Measurements from ENCODE around the gene NR2F1-AS1. TPM values are rescaled to one million over a fixed set of nuclear protein-coding genes. Genes with fewer than 3 reads are reported as not detected.

The NR2F1-AS1 gene
- total RNA-seq, 2 donors from 2014 or later, result 10.5 to 11.9 TPM

DNA sequence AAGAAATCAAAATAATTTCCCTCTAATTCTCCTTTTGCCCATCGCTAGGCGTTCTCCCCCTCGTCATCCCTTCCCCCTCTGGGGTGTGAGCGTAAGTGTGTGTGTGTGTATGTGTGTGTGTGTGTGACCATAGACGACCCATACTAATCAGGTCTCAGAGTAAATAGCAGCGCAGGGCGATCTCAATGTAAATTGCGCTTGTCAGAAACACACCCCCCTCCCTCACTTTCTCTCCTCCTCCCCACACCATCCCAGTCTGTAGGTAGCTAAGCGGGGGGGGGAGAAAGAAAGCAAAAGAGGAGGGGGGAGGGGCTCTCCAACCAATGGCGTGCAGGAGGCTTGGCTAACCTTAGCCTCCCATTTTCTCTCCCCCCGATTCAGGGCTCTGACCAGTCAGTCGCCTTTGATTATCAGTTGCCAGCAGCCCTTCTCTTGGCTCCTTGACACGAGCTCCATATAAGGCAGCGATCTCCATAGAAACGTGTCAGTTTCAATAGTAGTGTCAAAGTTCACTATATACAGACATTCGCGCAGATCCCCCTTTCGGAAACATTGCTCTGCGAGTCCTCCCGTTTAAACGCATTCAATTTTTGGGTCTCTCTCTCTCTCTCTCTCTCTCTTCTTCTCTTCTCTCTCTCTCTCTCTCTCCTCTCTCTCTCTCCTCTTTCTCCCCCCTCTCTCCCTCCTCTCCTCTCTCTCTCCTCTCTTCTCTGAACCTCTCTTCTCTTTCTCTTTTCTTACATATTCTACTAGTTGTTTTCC, 1.8 kb upstream of the NR2F1-AS1 start, which contains the start of gene NR2F1:
NR2F1 (plus strand) TSS at position 546 of the 762 bp plus-strand sequence. CDS start 1,802 bp downstream, outside the sequence.
- peak; percentile 58 to 62 for ATAC-seq
- DNase-seq, result peak; percentile 84
- intact Hi-C loops (cut with DNase I), result no loop called here

DNA sequence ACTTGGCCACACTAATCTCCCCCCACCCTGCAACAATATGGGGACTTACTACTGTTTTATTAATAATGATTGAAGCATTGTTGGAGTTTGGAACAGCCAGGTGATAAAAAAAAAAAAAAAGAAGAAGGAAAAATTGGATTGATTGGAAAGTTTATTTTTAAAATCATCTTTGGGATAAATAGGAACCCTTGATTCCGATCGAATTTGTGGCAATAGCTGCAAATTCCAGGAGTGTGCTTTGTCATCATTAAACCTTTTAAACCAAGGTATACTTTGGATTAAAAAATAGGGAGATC, 1.1 kb upstream of the NR2F1-AS1 start:
- ATAC-seq (no peak), DNase-seq (no peak)
- intact Hi-C loops (cut with DNase I), result no loop called here

DNA sequence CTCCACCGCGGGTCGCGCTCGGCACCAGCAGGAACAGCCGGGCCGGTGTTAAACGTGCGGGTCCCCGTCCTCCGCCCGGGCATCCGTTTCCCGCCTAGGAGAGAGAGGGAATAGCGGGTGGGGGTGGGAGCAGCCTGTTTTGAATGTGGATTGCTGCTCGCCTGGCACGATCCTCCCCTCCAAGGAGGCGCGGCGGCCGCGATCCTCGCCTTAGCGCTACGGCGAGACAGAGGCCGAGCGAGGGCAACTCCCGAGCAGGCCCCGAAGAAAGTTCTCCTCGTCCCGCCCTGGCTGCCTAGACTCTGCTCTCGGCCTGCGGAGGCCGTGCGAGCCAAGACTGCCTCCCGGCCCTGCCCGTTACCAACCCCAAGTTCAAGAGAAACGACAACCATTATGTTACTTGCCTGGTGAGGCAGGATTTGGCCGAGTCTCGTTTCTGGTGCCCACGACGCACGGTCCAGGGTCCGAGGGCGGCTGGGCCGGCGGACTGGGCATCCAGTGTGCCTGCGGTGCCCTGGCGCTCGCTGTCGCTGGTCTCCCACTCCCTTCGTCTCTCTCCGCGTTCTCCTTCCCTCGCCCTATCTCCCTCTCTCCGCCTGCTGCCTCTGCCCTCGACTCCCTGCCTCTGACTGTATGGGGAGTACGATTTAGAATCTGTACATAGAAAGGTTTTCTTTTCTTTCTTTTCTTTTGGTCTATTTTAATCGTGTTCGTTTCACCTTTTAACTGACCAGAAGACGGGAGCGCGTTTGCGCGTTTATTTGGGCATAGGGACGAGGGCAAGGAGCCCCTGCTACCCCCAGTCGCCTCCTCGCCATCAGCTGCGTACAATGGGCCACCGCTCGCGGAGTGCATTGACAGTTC, 724 bp downstream of the NR2F1-AS1 start:
- peak; percentile 47 for DNase-seq
- peak; percentile 11 to 22 for ATAC-seq
- intact Hi-C loops (cut with DNase I), result no loop called here

DNA sequence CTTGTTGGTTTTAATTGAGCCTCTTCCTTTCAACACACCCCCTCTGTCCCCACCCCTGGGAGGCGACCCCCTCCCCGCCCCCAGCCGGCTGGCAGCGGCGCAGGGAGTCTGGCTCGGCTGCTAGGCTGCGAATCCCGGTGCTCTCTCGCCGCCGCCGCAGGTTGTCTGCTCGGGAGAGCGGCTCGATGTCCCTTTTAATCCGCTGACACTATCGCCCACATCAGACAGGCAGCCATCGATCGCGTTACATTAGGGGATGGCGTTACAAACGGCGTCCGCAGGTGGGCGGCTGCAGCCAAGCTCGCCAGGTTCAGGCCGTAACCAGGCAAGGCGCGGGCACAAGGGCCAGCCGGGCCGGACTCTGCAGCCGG, 1.3 kb downstream of the NR2F1-AS1 start:
- ATAC-seq (peak in 1 of 2 donors; percentile 1), DNase-seq (no peak)
- intact Hi-C loops (cut with DNase I), result no loop called here

DNA sequence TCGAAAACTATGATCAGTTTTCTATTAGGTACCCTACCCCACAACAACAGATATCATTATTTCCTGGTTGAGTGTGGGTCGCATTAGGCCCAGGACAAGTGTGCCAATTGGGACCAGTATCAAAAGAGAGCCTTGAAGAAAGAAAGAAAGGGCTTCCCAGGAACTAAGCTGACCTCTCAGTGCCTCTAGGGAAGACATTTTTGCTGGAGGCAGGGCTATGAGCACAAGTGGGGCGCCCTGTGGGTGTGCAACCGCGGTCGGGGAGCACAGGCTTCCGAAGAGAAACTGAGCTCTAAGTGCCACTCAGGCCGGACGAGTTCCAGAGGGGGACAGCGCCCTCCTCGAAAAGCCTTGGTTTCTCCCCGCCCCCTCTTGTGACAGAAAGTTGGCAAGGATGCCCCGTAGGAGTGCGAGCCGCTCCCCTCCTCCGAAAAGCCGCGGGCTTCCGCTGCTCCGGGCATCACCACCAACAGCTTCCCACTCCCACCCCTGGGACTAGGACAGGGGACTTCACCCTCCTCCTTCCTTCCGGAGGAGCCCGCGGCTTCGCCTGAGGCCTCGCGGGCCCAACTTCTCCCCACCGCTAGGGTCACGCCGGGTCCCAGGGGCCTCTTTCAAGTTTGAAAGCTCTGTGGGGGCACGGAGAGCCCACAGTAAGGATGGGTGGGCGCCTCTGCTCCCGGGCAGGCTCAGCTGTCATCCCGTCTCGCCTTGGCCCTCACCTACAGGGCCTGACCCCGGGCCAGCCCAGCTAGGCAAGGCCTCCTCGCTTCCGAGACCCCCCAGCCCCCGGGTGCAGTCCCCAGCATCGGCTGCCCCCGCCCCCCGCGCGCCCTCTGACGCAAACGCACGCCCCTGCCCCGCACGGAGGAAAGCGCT, 2.0 kb downstream of the NR2F1-AS1 start:
- peak; percentile 78 for DNase-seq
- intact Hi-C loops (cut with DNase I), result no loop called here
- peak; percentile 20 to 43 for ATAC-seq

DNA sequence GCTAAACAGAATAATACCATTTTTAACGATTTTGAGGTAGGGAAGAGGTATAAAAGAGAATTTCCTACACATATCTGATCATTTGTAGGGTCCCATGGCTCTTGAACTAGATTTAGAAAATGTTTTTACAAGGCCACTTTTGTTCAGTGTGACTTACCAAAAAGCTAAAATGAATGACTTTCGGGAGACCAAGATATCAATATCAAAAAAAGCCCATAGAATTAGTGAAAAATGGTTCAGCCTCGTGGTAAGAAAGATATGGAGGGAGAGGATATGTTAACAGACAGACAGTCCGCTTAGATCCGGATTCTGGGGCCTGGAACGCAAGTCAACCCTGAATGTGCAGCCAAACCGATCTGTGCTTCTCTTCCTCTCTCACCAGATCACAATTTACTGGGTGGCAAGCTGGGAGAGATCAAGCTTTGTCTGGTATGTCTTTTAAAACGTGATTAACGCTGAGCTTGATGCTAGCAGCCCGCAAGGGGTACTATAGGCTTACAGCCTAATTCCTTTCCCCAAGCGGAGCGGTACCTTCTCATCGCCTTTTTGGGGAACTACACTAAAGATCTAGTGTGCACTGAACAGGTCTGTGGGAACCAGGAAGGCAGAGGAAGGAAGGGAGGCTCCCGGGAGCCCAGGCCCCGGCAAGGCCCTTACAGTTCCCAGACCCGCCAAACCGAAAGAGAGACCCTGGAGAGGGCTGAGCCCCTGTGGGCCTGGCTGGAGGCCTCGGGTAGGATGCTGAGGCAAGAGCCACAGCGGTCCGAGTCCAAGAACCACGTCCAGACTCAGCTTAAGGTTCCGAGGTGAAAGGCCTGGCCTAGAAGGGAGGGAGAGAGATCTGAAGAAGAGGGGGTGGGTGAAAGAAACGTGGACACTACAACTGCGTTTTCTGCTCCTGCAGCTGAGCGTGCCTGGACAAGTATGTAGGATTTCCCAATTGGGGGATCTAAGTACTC, 2.9 kb downstream of the NR2F1-AS1 start:
- no peak for ATAC-seq
- DNase-seq, result no peak
- intact Hi-C loops (cut with DNase I), result no loop called here

DNA sequence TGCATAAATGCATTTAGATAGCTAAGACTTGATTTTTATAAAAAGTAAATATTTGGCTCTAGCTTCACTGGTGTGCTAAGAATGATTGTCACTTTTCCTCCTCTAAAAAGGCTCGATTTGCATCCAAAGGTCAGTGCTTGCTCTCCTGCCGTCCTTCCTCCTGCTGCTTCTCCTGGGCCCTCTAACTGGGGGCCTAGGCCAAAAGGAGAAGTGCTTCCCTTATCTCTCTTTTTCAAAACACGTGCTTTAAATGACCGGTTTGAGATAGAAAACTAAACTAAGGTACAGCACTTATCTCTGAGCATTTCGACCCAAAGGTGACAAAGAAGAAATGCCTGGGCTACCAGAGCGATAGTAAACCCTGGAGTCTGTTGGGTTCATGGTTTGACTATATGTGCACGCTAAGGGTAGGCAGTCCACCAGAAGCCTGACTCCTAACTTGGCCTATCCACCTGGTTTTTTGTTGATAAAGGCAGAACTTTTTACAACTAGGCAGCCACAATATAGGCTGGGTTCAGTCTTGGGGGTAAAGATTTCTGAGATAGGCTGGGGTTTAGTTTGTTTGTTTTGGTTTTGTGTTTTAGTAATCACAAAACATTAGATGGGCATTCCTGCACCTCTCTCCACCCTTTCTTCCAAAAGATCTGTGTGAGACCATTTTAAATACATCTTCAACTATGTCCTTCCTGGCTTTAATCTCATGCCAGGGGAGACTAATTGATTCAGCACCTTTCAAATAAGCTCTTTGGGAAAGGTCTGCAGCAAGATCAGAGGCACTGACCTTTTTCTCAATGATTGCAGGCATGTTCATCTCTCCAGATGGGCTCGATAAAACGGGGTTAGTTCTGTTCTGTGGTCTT, 3.8 kb downstream of the NR2F1-AS1 start:
- DNase-seq (no peak), ATAC-seq (no peak)
- intact Hi-C loops (cut with DNase I), result no loop called here

DNA sequence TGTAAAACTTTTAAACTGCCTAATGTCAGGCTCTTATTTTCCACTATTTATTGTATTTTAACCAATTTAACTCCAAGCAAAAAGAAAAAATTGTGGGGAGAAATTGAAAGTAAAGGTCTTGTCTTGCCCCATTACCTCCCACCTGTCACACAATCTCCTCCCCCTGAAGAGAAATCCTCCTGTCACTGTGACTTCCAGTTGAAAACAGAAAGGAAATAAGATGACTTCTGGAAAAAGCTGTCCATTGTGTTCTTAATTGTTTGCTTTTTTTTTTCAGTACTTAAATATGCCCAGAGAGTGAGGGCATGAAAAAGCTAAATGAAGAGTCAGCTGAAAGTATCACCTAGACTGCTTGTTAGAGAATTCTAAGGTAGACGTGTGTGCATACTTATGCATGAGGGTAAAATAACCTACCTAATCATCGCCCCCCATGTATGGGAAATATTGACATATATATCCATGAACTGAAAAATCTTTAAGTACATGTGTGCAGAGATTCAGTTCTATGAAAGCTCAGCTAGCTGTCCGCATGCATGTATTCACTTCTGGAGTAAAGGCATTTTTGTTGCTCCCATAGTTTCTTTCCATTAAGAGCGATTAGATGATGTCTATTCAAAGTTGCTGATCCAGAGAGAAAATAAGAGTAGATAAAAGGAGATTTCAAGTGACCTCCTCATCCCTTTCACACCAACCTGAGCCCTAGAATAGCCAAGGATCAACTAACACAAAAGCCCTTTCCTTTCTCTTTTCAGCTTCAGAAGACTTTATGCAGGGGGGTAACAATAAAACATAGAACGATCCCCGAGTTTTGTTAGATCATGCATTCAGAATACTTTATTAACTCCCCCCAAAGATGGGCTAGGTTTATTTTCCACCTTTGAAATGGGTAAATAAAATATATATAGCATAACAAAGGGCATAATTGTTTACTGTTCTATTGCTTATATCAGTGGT, 5.3 kb downstream of the NR2F1-AS1 start:
- intact Hi-C loops (cut with DNase I), result no loop called here
- ATAC-seq, result no peak
- DNase-seq, result no peak

DNA sequence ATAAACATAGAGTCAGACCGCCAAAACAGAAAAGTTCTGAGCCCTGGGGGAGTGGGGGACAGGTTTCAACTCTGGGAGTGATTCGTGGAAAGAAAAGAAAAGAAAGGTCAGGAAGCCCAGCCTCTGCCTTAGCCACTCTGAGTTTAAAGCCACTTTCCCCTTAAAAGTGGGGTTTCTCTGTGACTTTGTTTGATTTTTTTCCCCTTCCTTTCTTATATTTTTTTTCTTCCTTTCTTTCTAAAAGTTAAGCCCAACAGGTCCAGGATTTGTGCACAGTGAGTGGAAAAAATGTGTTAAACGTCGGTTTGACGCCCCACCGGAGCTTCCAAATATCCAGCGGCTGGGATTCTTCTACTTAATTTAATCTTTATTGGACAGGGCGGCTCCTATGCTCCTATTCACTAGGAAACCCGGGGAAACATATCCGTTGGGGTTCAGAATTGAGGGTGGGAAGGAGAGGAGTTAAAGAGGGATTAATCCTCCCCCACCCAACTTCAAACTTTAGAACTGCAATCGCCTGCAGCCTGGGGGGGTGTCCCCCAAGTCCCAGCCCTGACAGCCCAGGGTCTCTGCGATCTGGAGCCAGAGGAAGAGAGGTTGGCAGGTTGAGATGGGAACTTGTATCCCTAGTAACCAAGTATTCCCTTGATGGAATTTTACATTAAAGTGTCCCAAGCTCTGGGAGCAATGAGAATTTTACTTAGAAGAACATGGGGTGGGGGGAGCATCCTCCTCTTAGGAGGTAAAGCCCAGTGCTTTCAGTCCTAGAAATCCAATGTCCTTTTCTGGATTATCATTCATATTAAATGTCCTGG, 6.3 kb downstream of the NR2F1-AS1 start:
- no peak for ATAC-seq
- intact Hi-C loops (cut with DNase I), result no loop called here
- DNase-seq, result no peak

DNA sequence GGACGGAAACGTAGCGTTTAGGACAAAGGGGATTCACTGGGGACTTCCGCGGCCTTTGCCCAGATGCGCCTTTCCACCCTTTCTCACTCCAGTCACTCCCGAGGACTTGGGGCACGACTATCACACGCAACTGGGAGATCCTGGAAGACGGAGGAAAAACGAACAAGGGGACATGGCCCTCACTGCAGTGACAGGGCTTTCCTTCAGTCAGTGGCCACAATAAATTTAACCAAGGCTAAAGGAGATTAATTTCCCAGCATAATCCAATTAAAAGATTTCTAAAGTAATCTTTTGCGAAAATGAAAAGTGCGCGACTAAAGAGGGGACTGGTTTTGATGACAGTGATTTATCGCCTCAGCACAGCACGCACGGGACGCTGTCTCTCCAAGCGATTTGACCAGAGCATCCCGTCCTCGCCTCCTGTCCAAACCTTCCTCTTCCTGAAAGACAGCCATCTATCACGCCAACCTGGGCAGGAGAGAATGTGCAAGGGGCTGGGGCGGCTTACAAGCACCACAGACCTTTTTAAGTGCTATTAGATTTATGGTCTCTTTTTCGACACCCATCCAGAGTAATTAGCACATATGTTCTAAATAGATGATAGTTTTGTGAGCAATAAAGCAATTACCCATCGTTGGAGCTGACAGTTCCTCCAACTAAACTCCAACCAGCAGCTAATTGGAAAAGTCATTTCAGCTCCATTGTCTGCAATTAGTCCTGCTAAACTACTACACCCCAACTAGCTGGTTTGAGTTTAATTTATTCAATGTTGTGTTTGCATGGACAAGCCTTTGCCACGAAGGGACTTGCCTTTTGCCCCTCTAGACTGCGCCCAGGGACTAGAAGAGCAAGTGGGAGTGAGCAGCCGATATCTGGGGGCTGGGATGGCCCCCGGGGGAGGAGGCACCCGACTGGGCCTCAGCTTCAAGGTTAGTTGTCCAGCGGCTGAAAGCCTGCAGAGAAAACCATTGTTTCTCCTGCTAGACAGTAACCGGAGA, 7.4 kb downstream of the NR2F1-AS1 start:
- DNase-seq, result no peak
- ATAC-seq, result no peak
- intact Hi-C loops (cut with DNase I), result no loop called here

DNA sequence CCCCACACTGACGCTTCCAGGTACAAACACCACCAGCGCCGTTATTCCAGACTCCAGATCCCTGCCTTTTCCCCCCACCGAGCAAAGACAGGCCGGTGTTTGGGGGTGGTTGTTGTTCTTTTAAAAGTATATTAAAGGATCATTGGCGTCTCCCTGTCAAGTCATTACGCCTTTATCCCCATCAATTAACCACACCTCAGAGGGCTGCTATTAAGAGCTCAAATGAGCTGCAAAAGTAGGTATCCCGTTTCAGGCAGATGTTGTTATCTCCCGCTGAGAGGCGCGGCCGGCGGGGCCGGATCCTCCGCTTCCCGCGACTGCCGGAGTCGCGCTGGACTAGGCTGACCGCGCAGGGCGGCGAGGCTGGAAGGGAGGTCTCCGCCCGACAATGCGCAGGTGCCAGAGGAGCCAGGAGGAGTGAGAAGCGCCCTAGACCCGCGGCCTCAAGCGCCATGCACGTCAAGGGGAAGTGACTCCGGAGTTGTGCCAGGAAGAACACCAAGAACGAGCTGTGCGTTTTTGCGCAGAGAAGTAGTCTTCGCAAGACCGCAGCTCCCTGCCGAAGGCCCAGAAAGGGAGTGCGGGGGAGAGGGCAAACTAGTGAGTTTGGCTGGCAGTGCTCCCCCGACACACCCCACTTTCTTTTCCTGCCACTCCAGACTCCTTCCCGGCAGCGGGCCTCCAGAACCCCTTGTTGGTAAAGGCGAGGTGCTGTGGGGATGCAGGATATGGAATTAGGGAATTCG, 8.2 kb downstream of the NR2F1-AS1 start:
- intact Hi-C loops (cut with DNase I), result no loop called here
- DNase-seq (no peak), ATAC-seq (peak; percentile 48 to 63)

DNA sequence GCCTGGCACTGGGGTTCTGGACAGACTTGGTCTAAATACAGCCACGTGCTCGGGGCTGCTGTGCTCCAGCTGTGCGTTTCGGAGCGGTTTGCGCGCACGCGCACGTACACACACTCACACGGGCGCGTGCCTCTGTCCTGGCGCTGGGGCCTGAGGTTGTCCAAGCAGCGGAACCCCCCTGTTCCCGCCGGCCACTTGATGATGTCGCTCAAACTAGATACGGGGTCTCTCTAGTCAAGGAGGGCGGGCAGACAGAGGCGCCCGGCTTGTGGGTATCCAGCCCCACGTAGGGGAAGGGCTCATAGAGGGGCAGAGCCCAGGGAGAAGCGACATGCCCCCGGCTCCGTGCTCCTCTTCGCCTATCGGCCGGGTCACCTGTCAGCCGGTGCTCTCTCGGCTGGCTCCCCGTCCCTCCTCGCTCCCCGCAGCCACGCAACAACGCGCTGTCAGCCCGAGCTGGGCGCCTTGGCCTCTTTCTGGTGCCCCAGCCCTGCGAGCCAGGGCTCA, 8.9 kb downstream of the NR2F1-AS1 start:
- ATAC-seq (peak; percentile 42 to 69), DNase-seq (peak; percentile 36)
- intact Hi-C loops (cut with DNase I), result no loop called here

DNA sequence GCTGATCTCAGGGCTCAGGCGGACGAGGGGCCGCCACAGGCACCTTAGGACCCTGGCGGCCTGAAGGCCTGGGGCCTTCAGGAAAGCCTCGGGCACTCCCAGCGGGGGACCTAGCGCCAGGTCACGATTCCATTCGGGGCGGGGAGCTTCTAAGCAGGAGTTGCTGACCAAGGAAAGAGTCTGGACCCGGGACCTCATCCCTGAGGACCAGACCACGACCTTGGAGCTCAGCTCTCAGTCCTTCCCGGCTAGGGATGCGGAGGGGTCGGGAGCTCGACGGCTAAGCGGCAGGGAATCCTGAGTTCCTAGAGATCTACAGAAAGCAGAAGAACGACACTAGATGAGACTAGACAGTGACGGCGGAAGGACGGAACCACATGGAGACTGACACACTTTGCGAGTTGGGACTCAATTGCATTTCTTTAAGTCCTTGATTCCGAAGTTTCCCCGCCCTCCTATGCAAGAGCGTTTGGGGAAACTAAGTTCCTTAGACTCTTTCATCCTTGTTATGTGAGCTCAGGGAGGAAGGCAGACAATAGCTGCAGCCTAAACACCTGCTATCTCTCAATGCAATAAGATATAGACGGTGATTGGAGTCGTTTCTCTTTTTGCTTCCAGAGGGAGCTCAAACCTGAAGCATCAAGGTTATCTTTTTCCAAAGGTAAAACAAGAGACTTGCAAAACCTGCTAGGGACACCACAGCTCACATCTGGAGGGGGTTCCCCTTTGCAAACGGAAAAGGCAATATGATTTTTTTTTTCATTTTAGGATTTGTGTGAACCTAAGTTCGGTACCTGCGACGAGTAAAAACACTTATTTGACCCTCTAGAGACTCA, 9.7 kb downstream of the NR2F1-AS1 start:
- ATAC-seq (no peak), DNase-seq (no peak)
- intact Hi-C loops (cut with DNase I), result no loop called here
